HG02840 (cell line): Measurements from ENCODE around the gene MLC1.

Experiments
- ATAC-seq: cut with Tn5 transposase; IDR thresholded peaks from one replicate; pipeline ENCODE4 v1.9.1; 2021; ENCODE audit warnings: mild to moderate bottlenecking, moderate library complexity, moderate number of reproducible peaks; ENCODE audit not compliant: unreplicated experiment, low FRiP score

The MLC1 gene

GRCh38 chr22:50059881-50060262 lies 25.4 kb downstream of the MLC1 start:
- no peak for ATAC-seq

GRCh38 chr22:50058906-50059880 lies 26.0 kb downstream of the MLC1 start:
- ATAC-seq, result no peak

DNA sequence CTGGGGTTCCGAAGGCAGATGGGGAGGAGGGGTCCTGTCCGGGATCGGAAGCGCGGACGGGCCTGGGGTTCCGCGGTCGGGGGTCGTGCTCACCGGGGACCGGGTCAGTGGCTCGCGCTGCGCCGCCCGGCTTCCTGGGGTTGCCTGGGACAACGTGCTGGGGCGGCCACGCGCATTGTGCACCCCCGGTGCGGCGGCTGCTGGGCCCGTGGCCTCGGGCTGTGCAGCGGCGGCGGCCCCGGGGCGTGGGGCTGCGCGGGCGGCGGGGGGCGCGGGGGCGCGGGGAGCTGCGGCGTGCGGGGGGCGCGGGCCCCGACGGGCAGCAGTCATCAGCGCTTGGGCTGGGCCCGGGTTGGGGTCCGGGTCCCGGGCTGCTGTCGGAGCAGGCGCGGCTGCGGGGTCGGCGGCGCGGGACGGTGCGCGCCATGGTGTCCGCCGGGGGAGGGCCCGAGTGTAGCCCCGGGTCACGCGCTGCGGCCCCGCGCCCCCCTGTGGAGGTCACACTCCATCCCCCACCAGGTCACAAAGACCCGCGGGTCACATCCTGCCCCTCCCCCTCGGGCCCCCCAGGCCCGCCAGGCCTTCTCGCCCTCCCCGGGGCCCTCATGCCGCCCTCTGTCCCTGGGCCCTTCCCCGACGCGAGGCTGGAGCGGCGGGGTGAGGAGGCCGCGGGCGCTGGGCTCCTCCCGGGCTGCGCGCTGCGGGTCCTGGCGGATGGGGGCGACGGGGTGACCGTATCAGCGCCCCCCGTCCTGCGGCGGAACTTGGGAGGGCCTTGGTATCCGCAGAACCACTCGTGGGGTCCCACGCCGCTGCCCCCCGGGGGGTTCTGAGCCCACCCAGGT lies 26.9 kb downstream of the MLC1 start, which contains the start of gene TTLL8:
TTLL8 (minus strand) TSS at position 238 of the 845 bp plus-strand sequence.
- no peak for ATAC-seq

DNA sequence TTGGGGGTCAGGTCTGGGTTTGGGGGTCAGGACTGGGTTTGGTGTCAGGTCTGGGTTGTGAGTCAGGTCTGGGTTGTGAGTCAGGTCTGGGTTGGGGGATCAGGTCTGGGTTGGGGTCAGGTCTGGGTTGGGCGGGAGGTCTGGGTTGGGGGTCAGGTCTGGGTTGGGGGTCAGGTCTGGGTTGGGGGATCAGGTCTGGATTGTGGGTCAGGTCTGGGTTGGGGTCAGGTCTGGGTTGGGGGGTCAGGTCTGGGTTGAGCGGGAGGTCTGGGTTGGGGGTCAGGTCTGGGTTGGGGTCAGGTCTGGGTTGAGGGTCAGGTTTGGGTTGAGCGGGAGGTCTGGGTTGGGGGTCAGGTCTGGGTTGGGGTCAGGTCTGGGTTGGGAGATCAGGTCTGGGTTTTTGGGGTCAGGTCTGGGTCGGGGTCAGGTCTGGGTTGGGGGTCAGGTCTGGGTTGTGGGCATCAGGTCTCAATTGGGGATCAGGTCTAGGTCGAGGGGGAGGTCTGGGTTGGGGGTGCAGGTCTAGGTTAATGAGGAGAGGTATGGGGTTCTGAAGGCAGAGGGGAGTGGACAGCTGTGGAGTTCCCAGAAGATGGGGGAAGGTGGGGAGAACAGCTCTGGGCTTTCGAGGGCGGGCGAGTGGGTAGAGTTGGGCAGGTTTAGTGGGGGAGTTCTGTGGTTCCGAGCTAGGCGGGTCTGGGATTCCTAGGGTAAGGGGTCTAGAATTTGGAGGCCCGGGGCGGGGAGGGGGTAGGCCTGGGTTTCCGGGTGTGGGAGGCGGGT lies 27.8 kb downstream of the MLC1 start:
- no peak for ATAC-seq

DNA sequence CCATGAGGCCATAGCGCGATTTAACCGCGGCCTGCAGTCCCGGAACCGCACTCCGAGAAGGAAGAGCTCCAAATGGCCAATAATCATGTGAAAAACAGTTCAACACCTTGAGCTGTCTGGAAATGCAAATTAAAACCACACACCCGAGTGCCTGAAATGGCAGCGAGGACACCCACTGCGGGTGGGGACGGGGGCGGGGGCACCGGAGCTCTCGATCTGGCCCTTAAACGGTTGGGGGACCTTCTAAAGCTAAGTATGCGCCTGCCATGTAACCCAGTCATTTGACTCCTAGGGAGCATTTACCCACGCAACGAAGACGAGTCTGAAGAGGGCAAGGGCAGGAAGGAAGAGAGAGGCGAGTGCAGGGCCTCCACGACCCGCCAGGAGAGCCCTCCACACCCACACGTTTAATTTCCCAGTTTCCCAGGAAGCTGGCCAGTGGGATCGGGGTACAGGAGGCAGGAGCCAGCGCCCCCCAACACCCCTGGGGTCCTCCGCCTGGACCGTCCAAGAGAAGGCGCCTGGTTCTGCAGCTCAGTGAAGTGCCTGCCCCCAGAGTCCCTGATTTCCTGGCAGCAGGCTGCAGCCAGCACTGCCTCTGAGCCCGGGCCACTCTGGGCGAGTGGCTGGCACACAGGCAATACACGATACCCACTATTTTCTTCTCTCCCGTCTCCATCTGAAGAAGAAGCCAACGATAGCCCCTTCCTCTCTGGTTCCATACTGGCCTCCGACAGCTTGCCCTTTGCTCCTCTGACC lies 28.8 kb downstream of the MLC1 start:
- no peak for ATAC-seq

GRCh38 chr22:50053861-50054260 lies 31.4 kb downstream of the MLC1 start:
- ATAC-seq, result no peak

- ATAC-seq, result no peak
Observed at GRCh38 chr22:50051930-50052329, 33.3 kb downstream of the MLC1 start.

- no peak for ATAC-seq
Observed at GRCh38 chr22:50049299-50050195, 35.7 kb downstream of the MLC1 start.

- no peak for ATAC-seq
Observed at GRCh38 chr22:50048836-50049235, 36.4 kb downstream of the MLC1 start.

DNA sequence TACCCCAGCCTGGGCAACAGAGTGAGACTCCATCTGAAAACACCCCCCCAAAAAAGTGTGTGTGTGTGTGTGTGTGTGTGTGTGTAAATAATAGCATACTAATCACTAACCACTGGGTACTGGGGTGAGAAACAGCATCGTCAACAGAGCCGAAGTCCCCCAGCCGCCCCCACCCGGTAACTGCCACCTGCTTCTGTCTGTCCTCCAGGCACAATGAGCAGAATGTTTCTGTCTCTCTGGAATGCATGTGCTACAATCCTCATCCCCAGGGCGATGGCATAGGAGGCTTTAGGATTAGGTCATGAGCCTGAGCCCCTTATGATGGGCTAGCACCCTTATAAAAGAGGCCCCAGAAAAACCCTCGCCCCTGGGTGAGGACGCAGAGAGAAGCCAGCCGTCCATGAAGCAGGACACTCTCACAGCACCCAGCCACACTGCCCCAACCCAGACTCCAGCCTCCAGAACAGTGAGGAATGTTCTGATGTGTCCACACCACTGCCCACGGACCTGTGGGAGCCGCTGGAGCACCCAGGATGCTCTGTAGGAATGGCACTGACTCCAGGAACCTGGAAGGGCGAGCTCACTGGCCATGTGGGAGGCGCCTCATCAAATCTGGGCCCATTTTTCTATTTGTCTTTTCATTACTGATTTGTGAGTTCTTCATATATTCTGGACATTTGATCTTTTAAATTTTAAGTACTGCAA lies 37.0 kb downstream of the MLC1 start:
- no peak for ATAC-seq

DNA sequence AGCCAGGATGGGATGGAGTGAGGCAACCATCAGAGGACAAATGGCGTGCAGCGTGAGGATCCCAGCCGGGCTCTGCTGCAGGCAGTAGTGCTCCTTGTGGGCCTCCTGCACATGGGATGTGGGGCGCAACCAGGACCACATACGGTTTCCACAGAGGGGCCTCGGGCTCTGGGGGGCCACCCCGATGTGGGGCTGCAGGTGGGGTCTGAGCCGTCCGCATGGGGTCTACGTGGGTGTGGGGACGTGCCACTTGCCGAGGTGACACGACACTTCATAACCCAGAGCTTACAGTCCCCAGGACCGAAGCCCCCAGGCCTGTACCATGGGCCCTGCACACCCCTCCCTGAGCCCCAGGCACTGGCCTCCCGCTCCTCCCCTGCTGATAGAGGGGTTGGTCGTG lies 37.9 kb downstream of the MLC1 start:
- ATAC-seq, result no peak

DNA sequence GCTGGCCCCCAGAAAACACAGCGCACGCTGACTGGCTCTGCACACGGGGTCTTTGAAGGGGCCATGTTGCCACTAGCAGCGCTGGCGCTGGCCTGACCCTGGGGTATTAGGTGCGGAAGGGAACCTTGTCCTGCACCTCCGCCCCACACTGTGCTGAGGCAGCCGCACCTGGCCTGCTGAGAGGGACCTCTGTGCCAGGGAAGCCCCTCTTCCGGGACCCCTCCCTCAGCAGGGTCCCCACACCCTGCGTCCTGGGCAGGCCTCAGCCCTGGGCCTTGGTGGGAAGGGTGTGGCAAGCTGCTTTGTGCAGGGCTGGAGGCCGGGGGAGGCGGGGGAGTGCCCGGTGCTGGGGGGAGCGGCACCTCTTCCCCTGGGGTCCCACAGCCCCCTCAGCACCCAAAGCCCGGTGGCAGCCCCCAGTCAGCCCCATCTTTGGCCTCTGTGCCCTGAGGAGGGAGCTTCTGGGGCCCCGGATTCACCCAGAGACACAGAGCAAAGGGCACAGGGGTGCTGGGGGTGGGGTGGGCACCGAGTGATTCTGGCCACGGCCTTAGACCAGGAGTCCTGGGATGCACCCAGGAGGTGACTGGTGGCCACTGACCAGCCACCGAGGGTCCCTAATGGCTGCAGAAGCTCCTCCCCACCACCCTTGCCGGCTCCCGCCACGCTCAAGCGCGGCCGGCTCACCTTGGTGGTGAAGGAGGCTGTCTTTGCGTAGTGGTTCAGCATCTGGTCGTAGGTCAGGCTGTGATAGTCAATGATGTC lies 38.6 kb downstream of the MLC1 start:
- no peak for ATAC-seq

- no peak for ATAC-seq
Observed at GRCh38 chr22:50046019-50046415, 39.2 kb downstream of the MLC1 start.

GRCh38 chr22:50045211-50046018 lies 39.8 kb downstream of the MLC1 start:
- ATAC-seq, result no peak

DNA sequence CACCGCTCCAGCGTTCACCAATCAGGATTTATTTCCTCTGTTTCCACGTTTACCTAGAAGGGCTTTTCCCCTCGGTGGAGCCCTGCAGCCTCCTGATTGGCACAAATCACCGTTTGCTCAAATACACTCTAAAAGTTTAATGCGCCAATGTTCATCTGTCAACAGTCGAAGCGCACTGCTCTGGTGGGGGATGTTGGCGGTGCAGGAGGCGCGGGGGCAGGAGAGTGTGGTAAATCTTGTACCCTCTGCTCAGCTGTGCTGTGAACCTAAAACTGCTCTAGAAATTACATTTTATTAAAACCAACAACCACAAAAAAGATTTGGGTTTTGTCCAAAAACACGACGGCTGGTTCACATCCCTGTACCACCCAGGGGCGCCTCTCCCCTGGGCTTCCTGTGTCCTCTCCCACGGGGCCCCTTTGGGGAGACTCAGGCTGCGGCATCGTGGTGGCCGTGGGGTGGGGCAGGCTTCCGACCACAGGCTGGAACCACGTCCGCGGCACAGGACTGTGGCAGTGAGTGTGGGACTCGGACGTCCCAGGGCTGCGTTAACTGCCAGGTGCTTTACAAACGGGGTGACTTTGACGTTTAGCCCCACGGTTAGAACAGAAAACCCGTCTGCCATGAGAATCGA lies 40.6 kb downstream of the MLC1 start:
- ATAC-seq, result no peak

DNA sequence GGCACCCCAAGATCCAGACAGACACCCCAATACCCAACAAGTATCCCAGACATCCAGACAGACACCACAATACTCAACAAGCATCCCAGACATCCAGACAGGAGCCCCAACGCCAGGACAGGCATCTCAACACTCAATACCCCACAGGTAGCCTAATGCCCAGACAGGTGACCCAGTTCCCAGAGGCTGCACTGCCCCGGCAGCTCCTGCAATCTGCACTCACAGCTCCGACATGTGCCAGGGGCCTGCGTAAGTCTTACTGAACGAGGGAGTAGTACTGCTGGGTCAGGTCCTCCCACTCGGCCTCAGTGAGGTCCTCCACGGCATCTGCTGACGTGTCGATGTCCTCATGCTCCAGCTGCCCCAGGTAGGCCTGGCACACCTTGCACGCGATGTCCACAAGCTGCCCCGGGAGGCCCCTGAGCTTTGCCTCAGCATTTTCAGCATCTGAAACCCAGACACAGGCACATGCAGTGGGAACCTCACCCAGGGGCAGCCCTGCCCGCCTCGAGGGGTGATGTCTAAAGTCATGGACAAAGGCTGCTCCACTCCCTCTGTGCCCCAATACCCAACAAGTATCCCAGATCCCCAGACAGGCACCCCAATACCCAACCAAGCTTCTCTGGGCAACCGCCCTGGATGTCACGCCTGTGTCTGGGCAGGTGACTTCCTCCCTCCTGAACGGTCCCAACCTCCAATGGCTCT lies 43.7 kb downstream of the MLC1 start:
- no peak for ATAC-seq
